ENCODE results near the gene NPC1L1.

The NPC1L1 gene

GRCh38 chr7:44541028-44541869, at the start of gene NPC1L1:
NPC1L1 (minus strand) TSS chr7:44541330; CDS start chr7:44541259, 71 bp downstream.
- no peak for DNase-seq (ENCODE audit: low read depth)

GRCh38 chr7:44590910-44591309, 49.8 kb upstream of the NPC1L1 start:
- no peak for DNase-seq (ENCODE audit: low read depth)

- no peak for DNase-seq (ENCODE audit: low read depth)
Observed at GRCh38 chr7:44587843-44588711, 46.9 kb upstream of the NPC1L1 start.

GRCh38 chr7:44583146-44583865, 42.2 kb upstream of the NPC1L1 start:
- no peak for DNase-seq (ENCODE audit: low read depth)

- peak; percentile 100 for DNase-seq (ENCODE audit: low read depth)
Observed at GRCh38 chr7:44581879-44582603, 40.9 kb upstream of the NPC1L1 start, which contains the start of gene TMED4. TMED4 (minus strand) TSS chr7:44582231; CDS start chr7:44582206, 25 bp downstream.

GRCh38 chr7:44580945-44581878, 40.1 kb upstream of the NPC1L1 start:
- no peak for DNase-seq (ENCODE audit: low read depth)

- DNase-seq (ENCODE audit: low read depth), result no peak
Observed at GRCh38 chr7:44576228-44576627, 35.1 kb upstream of the NPC1L1 start.

- DNase-seq (ENCODE audit: low read depth), result no peak
Observed at GRCh38 chr7:44575054-44575453, 33.9 kb upstream of the NPC1L1 start.

GRCh38 chr7:44574287-44574872, 33.2 kb upstream of the NPC1L1 start:
- no peak for DNase-seq (ENCODE audit: low read depth)

GRCh38 chr7:44573464-44574286, 32.5 kb upstream of the NPC1L1 start, which contains the start of gene DDX56:
DDX56 (minus strand) TSS chr7:44573908; CDS start chr7:44573895, 13 bp downstream.
- DNase-seq (ENCODE audit: low read depth), result peak; percentile 89

- no peak for DNase-seq (ENCODE audit: low read depth)
Observed at GRCh38 chr7:44572771-44573170, 31.6 kb upstream of the NPC1L1 start.

GRCh38 chr7:44569959-44570358, 28.8 kb upstream of the NPC1L1 start:
- no peak for DNase-seq (ENCODE audit: low read depth)

GRCh38 chr7:44568771-44569560, 27.8 kb upstream of the NPC1L1 start:
- no peak for DNase-seq (ENCODE audit: low read depth)

GRCh38 chr7:44567884-44568283, 26.8 kb upstream of the NPC1L1 start:
- no peak for DNase-seq (ENCODE audit: low read depth)

- DNase-seq (ENCODE audit: low read depth), result no peak
Observed at GRCh38 chr7:44566680-44567079, 25.6 kb upstream of the NPC1L1 start.

- DNase-seq (ENCODE audit: low read depth), result no peak
Observed at GRCh38 chr7:44565795-44566559, 24.8 kb upstream of the NPC1L1 start.

- no peak for DNase-seq (ENCODE audit: low read depth)
Observed at GRCh38 chr7:44565097-44565794, 24.1 kb upstream of the NPC1L1 start.
